CD14-positive monocyte (primary cell): Measurements from ENCODE around the gene OSBP2. TPM values are rescaled to one million over a fixed set of nuclear protein-coding genes. Genes with fewer than 3 reads are reported as not detected.

Source experiments
- DNase-seq, 3 donors: peaks; one replicate each; pipeline ENCODE4 v3.0.0-alpha.2; 2011 to 2022
- H2AFZ ChIP-seq: 2 replicates; pipeline ENCODE4 v1.6.0; 2012; ENCODE audit warnings: mild to moderate bottlenecking, low read depth, low read length, inconsistent platforms; ENCODE audit not compliant: insufficient read depth, poor library complexity, severe bottlenecking
- H3K27ac ChIP-seq, 2 donors: 1 replicate in 1 of 2; 2 replicates in 1 of 2; pipeline ENCODE4 v1.5.1; 2012 to 2013; ENCODE audit warnings: low read length in 2 of 2, control low read depth in 1 of 2, inconsistent platforms in 1 of 2, low read depth in 1 of 2, mild to moderate bottlenecking in 1 of 2
- H3K27me3 ChIP-seq, 2 donors: one replicate each; pipeline versions ENCODE4 v1.6.0 to v1.6.1; 2011 to 2013; ENCODE audit warnings: low read length in 2 of 2; ENCODE audit not compliant: control insufficient read depth in 2 of 2, insufficient read depth in 2 of 2
- H3K36me3 ChIP-seq, 2 donors: replicated peaks in 1 of 2; 1 replicate in 1 of 2; 2 replicates in 1 of 2; pipeline versions ENCODE4 v1.5.1 to v1.6.1; 2012 to 2013; ENCODE audit warnings: low read length in 2 of 2, control low read depth in 1 of 2, inconsistent platforms in 1 of 2, mild to moderate bottlenecking in 1 of 2; ENCODE audit not compliant: insufficient read depth in 2 of 2, control insufficient read depth in 1 of 2
- H3K4me1 ChIP-seq, 2 donors: 1 replicate in 1 of 2; 2 replicates in 1 of 2; pipeline versions ENCODE4 v1.5.1 to v1.6.1; 2012 to 2013; ENCODE audit warnings: low read length in 2 of 2, control low read depth in 1 of 2, inconsistent platforms in 1 of 2, mild to moderate bottlenecking in 1 of 2, moderate library complexity in 1 of 2; ENCODE audit not compliant: insufficient read depth in 2 of 2, control insufficient read depth in 1 of 2
- H3K4me2 ChIP-seq: replicated peaks from 2 replicates; pipeline ENCODE3; 2012; ENCODE audit warnings: low read length, moderate library complexity, mild to moderate bottlenecking; ENCODE audit not compliant: poor library complexity, severe bottlenecking; ENCODE audit errors: extremely low read depth
- H3K4me3 ChIP-seq, 3 experiments: fragments of 200-600 bp in 1 of 3; sonication (generic) in 1 of 3; replicated peaks in 1 of 3; 1 replicate in 2 of 3; 2 replicates in 1 of 3; pipeline ENCODE4 v1.5.1; 2011 to 2013; ENCODE audit warnings: low read length in 3 of 3, mild to moderate bottlenecking in 3 of 3, control low read depth in 2 of 3, low read depth in 2 of 3, inconsistent platforms in 1 of 3, moderate library complexity in 1 of 3
- H3K79me2 ChIP-seq: 2 replicates; pipeline ENCODE4 v1.6.0; 2012; ENCODE audit warnings: mild to moderate bottlenecking, control low read depth, inconsistent platforms, low read length, moderate library complexity; ENCODE audit not compliant: insufficient read depth
- H3K9ac ChIP-seq: 2 replicates; pipeline ENCODE4 v1.6.0; 2017; ENCODE audit warnings: low read length, mild to moderate bottlenecking; ENCODE audit not compliant: insufficient read depth, poor library complexity, severe bottlenecking
- H3K9me3 ChIP-seq, 2 donors: replicated peaks in 1 of 2; 1 replicate in 1 of 2; 2 replicates in 1 of 2; pipeline versions ENCODE4 v1.5.1 to v1.6.1; 2012 to 2013; ENCODE audit warnings: low read length in 2 of 2, control low read depth in 1 of 2; ENCODE audit not compliant: control insufficient read depth in 1 of 2, insufficient read depth in 1 of 2
- H4K20me1 ChIP-seq: 2 replicates; pipeline ENCODE4 v1.6.0; 2012; ENCODE audit warnings: mild to moderate bottlenecking, low read length, control low read depth, moderate library complexity; ENCODE audit not compliant: insufficient read depth
- H3K27ac Mint-ChIP-seq, 7 donors: one replicate each; pipeline ENCODE4 v1.8.0; 2020; ENCODE audit warnings: mild to moderate bottlenecking in 7 of 7, mixed read lengths in 7 of 7, moderate library complexity in 6 of 7, inconsistent platforms in 2 of 7
- H3K27me3 Mint-ChIP-seq, 3 donors: one replicate each; pipeline ENCODE4 v1.8.0; 2021 to 2022; ENCODE audit warnings: low read depth in 3 of 3, mild to moderate bottlenecking in 3 of 3, mixed read lengths in 3 of 3, moderate library complexity in 3 of 3, inconsistent platforms in 1 of 3
- H3K36me3 Mint-ChIP-seq, 2 donors: one replicate each; pipeline ENCODE4 v1.8.0; 2020; ENCODE audit warnings: mixed read lengths in 2 of 2, inconsistent platforms in 1 of 2, mild to moderate bottlenecking in 1 of 2
- H3K4me1 Mint-ChIP-seq: one replicate; pipeline ENCODE4 v1.8.0; 2020; ENCODE audit warnings: mild to moderate bottlenecking, mixed read lengths
- H3K4me3 Mint-ChIP-seq, 2 donors: one replicate each; pipeline ENCODE4 v1.8.0; 2020; ENCODE audit warnings: mild to moderate bottlenecking in 2 of 2, mixed read lengths in 2 of 2, moderate library complexity in 1 of 2
- H3K9me3 Mint-ChIP-seq, 7 donors: one replicate each; pipeline ENCODE4 v1.8.0; 2020 to 2022; ENCODE audit warnings: mixed read lengths in 7 of 7, mild to moderate bottlenecking in 6 of 7, moderate library complexity in 6 of 7, inconsistent platforms in 2 of 7
- WGBS: methylation state at CpG from one replicate; pipeline ENCODE4 v1.1.5; 2013; ENCODE audit warnings: missing lambda C conversion rate; ENCODE audit not compliant: insufficient coverage; 5-methylcytosine and 5-hydroxymethylcytosine counted together
- intact Hi-C, 2 donors: fragments of 100-400 bp; cut with micrococcal nuclease; formaldehyde crosslinking; loops; one replicate each; pipeline versions ENCODE4 v1.15.0 to v1.15.1; 2023
- polyA plus RNA-seq, 3 donors: library from polyadenylated mRNA; depleted of rRNA in 1 of 3; unstranded in 2 of 3; stranded (reverse) in 1 of 3; fragments of 300-500 nt in 2 of 3; fragments of >200 nt in 1 of 3; fragmentation: Illumina TruSeq in 2 of 3; gene quantifications; 1 replicate in 2 of 3; 2 replicates in 1 of 3; pipeline ENCODE4 v1.2.3, GENCODE V29; 2012 to 2021
- TF ChIP-seq, protein P1 (sequence below): fragments of 200-600 bp; IDR thresholded peaks from one replicate; pipeline ENCODE4 v1.8.0; 2022; ENCODE audit warnings: antibody characterized with exemption, mild to moderate bottlenecking

Gene OSBP2
- polyA plus RNA-seq, 3 donors, result 0.21 to 0.54 TPM; not detected in 1

DNA sequence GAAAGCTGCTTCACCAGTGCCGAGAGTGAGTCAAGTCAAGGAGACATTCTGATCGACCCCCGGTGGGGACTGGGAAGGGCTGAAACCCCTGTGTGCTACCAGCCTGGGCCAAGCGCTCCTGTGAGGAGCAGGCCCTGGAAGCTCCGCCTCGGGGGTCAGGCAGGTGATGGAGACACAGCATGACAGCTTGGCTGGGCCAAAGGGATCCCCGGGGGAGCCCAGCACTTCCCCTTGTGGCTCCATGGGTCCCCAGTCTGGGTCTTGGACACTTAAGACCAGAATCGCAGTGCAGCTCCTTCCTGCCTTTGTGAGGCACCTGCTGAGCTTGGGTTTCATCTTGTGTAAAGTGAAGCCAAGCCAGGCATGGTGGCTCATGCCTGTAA lies 184.7 kb downstream of the OSBP2 start:
- no peak for DNase-seq
- no peaks in the 10 kb centered on the region for H3K9me3 Mint-ChIP-seq
- no peaks in the 10 kb centered on the region for H3K4me1 Mint-ChIP-seq
- Histone ChIP-seq H3K4me1 (no peaks in the 10 kb centered on the region), H3K79me2 (no peaks in the 10 kb centered on the region), H3K4me3 (no peak overlapping the region), H3K4me2 (no peak overlapping the region), H3K27me3 (no peaks in the 10 kb centered on the region), H3K9me3 (no peaks in the 10 kb centered on the region), H3K27ac (no peak overlapping the region), H3K36me3 (no peaks in the 10 kb centered on the region), H2AFZ (no peak overlapping the region), H4K20me1 (no peaks in the 10 kb centered on the region), H3K9ac (no peak overlapping the region)
- no peak overlapping the region for H3K4me3 Mint-ChIP-seq
- H3K36me3 Mint-ChIP-seq, result no peaks in the 10 kb centered on the region
- peaks cover 0 to 4% (median 2%) of the 10 kb centered on the region in 3 donors for H3K27me3 Mint-ChIP-seq
- intact Hi-C loops, result no loop called here
- 87% methylated on average over 8 of the region's 8 CpGs for WGBS
- TF ChIP-seq, protein P1, sequence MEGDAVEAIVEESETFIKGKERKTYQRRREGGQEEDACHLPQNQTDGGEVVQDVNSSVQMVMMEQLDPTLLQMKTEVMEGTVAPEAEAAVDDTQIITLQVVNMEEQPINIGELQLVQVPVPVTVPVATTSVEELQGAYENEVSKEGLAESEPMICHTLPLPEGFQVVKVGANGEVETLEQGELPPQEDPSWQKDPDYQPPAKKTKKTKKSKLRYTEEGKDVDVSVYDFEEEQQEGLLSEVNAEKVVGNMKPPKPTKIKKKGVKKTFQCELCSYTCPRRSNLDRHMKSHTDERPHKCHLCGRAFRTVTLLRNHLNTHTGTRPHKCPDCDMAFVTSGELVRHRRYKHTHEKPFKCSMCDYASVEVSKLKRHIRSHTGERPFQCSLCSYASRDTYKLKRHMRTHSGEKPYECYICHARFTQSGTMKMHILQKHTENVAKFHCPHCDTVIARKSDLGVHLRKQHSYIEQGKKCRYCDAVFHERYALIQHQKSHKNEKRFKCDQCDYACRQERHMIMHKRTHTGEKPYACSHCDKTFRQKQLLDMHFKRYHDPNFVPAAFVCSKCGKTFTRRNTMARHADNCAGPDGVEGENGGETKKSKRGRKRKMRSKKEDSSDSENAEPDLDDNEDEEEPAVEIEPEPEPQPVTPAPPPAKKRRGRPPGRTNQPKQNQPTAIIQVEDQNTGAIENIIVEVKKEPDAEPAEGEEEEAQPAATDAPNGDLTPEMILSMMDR, result no peak
- no peak overlapping the region for H3K27ac Mint-ChIP-seq

DNA sequence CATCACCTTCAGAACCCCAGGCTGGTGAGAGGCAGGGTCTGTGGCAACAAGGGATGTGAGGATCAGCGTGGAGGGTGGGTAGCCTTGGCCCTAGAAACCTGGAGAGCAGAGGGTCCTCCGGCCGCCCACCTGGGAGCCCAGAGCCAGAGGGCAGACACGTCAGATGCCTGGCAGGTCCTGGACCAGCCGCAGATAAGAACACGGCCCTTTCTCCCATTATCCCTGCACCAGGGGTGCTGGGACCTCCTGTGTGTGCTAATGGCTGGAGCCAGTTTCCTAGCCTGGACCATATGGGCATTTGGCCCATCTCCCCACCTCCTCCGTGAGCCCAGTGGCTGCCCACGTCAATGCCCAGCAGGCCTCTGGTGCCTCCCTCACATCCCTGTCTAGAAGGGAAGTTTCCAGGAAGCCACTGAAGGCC lies 185.5 kb downstream of the OSBP2 start:
- intact Hi-C loops, result no loop called here
- H3K27me3 Mint-ChIP-seq, result peaks cover 0 to 4% (median 0%) of the 10 kb centered on the region in 3 donors
- WGBS, result 94% methylated on average over 7 of the region's 8 CpGs
- H3K4me2 ChIP-seq, result no peak overlapping the region
- H3K79me2 ChIP-seq, result no peaks in the 10 kb centered on the region
- H3K36me3 ChIP-seq, result no peaks in the 10 kb centered on the region
- no peaks in the 10 kb centered on the region for H4K20me1 ChIP-seq
- H3K9me3 ChIP-seq, result no peaks in the 10 kb centered on the region
- H3K27ac ChIP-seq, result no peak overlapping the region
- no peaks in the 10 kb centered on the region for H3K27me3 ChIP-seq
- no peak for DNase-seq
- no peaks in the 10 kb centered on the region for H3K4me1 Mint-ChIP-seq
- H3K36me3 Mint-ChIP-seq, result no peaks in the 10 kb centered on the region
- H3K4me3 ChIP-seq, result no peak overlapping the region
- H3K4me1 ChIP-seq, result no peaks in the 10 kb centered on the region
- H3K27ac Mint-ChIP-seq, result no peak overlapping the region
- TF ChIP-seq, protein P1, result no peak
- H3K9ac ChIP-seq, result no peak overlapping the region
- H3K4me3 Mint-ChIP-seq, result no peak overlapping the region
- H2AFZ ChIP-seq, result no peak overlapping the region
- no peaks in the 10 kb centered on the region for H3K9me3 Mint-ChIP-seq
